Liver (tissue), 9 donors: ENCODE results near the gene AHDC1. TPM values are rescaled to one million over a fixed set of nuclear protein-coding genes. Genes with fewer than 3 reads are reported as not detected.

Source experiments
- DNase-seq: peaks from one replicate; pipeline ENCODE4 v3.0.0-alpha.2; 2017; ENCODE audit warnings: low spot score
- H3K27ac ChIP-seq, 2 donors: one replicate each; pipeline ENCODE4 v1.7.0; 2013; ENCODE audit warnings: inconsistent platforms in 2 of 2, low read length in 2 of 2, control low read depth in 1 of 2, low read depth in 1 of 2, mild to moderate bottlenecking in 1 of 2
- H3K27me3 ChIP-seq, 4 donors: one replicate each; pipeline versions ENCODE4 v1.6.1 to v1.7.0; 2013; ENCODE audit warnings: low read length in 3 of 4, inconsistent platforms in 1 of 4, mild to moderate bottlenecking in 1 of 4, moderate library complexity in 1 of 4; ENCODE audit not compliant: control insufficient read depth in 4 of 4, insufficient read depth in 4 of 4
- H3K36me3 ChIP-seq, 4 donors: one replicate each; pipeline versions ENCODE4 v1.6.1 to v1.7.0; 2013; ENCODE audit warnings: low read length in 3 of 4, mild to moderate bottlenecking in 3 of 4, low read depth in 1 of 4, moderate library complexity in 1 of 4; ENCODE audit not compliant: control insufficient read depth in 4 of 4, insufficient read depth in 3 of 4
- H3K4me1 ChIP-seq, 4 donors: one replicate each; pipeline versions ENCODE4 v1.6.1 to v1.7.0; 2013; ENCODE audit warnings: low read length in 3 of 4, mild to moderate bottlenecking in 3 of 4, moderate library complexity in 1 of 4; ENCODE audit not compliant: control insufficient read depth in 4 of 4, insufficient read depth in 4 of 4
- H3K4me3 ChIP-seq, 3 donors: one replicate each; pipeline versions ENCODE4 v1.6.1 to v1.7.0; 2013; ENCODE audit warnings: low read length in 3 of 3, control low read depth in 1 of 3, low read depth in 1 of 3, mild to moderate bottlenecking in 1 of 3
- H3K9ac ChIP-seq, 2 donors: one replicate each; pipeline ENCODE4 v1.7.0; 2013; ENCODE audit warnings: low read length in 2 of 2, mild to moderate bottlenecking in 2 of 2, moderate library complexity in 2 of 2, control low read depth in 1 of 2, low read depth in 1 of 2
- H3K9me3 ChIP-seq, 4 donors: one replicate each; pipeline versions ENCODE4 v1.6.1 to v1.7.0; 2013; ENCODE audit warnings: low read length in 3 of 4; ENCODE audit not compliant: control insufficient read depth in 4 of 4
- EGR1 ChIP-seq, 2 donors: IDR thresholded peaks; 2 replicates each; pipeline ENCODE4 v1.6.1; 2016 to 2018; ENCODE audit warnings: antibody characterized with exemption in 2 of 2, low read depth in 2 of 2
- FOXA1 ChIP-seq: IDR thresholded peaks from 2 replicates; pipeline ENCODE4 v1.6.1; 2016; ENCODE audit warnings: antibody characterized with exemption
- FOXA2 ChIP-seq: IDR thresholded peaks from 2 replicates; pipeline ENCODE4 v1.6.1; 2016; ENCODE audit warnings: antibody characterized with exemption
- GABPA ChIP-seq, 2 donors: IDR thresholded peaks in 1 of 2; conservative IDR thresholded peaks in 1 of 2; 2 replicates each; pipeline ENCODE4 v1.6.1; 2016; ENCODE audit warnings: antibody characterized with exemption in 2 of 2, mild to moderate bottlenecking in 1 of 2, moderate library complexity in 1 of 2
- HNF4A ChIP-seq, 2 donors: conservative IDR thresholded peaks; 2 replicates each; pipeline ENCODE4 v1.6.1; 2016; ENCODE audit warnings: antibody characterized with exemption in 2 of 2, mild to moderate bottlenecking in 2 of 2
- JUND ChIP-seq, 2 donors: IDR thresholded peaks; 2 replicates each; pipeline ENCODE4 v1.6.1; 2016; ENCODE audit warnings: antibody characterized with exemption in 2 of 2
- NR2F2 ChIP-seq: IDR thresholded peaks from 2 replicates; pipeline ENCODE4 v1.6.1; 2016; ENCODE audit warnings: antibody characterized with exemption
- RAD21 ChIP-seq, 2 donors: IDR thresholded peaks; 2 replicates each; pipeline ENCODE4 v1.6.1; 2016; ENCODE audit warnings: antibody characterized with exemption in 2 of 2, mild to moderate bottlenecking in 2 of 2
- RXRA ChIP-seq, 2 donors: IDR thresholded peaks; 2 replicates each; pipeline ENCODE4 v1.6.1; 2017 to 2018; ENCODE audit warnings: antibody characterized with exemption in 2 of 2, mild to moderate bottlenecking in 1 of 2
- SP1 ChIP-seq: IDR thresholded peaks from 2 replicates; pipeline ENCODE4 v1.6.1; 2018; ENCODE audit warnings: antibody characterized with exemption, mild to moderate bottlenecking
- TAF1 ChIP-seq: conservative IDR thresholded peaks from 2 replicates; pipeline ENCODE4 v1.6.1; 2016; ENCODE audit warnings: antibody characterized with exemption, mild to moderate bottlenecking
- YY1 ChIP-seq: IDR thresholded peaks from 2 replicates; pipeline ENCODE4 v1.6.1; 2016; ENCODE audit warnings: antibody characterized with exemption, mild to moderate bottlenecking
- WGBS: extraction: QIAGEN DNeasy Blood & Tissue Kit; methylation state at CpG from one replicate; pipeline ENCODE4 v1.1.7; 2013; 5-methylcytosine and 5-hydroxymethylcytosine counted together
- polyA plus RNA-seq, 2 donors: library from polyadenylated mRNA; stranded (reverse) in 1 of 2; unstranded in 1 of 2; fragments of 200-250 nt in 1 of 2; fragments of >200 nt in 1 of 2; fragmentation: Nextera tagmentation in 1 of 2; extraction: Ambion mirVana in 1 of 2; gene quantifications; one replicate each; pipeline versions ENCODE4 v1.2.1 to v1.2.3, GENCODE V29; 2013 to 2015
- total RNA-seq, 2 donors: library from RNA; depleted of rRNA; stranded (reverse); fragments of >200 nt; gene quantifications; one replicate each; pipeline ENCODE4 v1.2.3, GENCODE V29; 2014
- TF ChIP-seq, protein P1 (sequence below): IDR thresholded peaks from 2 replicates; pipeline ENCODE4 v1.6.1; 2016; ENCODE audit warnings: antibody characterized with exemption
- TF ChIP-seq, protein P2 (sequence below): IDR thresholded peaks from 2 replicates; pipeline ENCODE4 v1.6.1; 2016; ENCODE audit warnings: antibody characterized with exemption, mild to moderate bottlenecking
- TF ChIP-seq, protein P3 (sequence below): IDR thresholded peaks from 2 replicates; pipeline ENCODE4 v1.6.1; 2016; ENCODE audit warnings: antibody characterized with exemption
- TF ChIP-seq, protein P4 (sequence below): IDR thresholded peaks from 2 replicates; pipeline ENCODE4 v1.6.1; 2016; ENCODE audit warnings: antibody characterized with exemption
- donor health status: healthy.
- donor health status: healthy.
- donor health status: healthy.
- donor health status: healthy.
- donor health status: healthy.

The AHDC1 gene
- total and polyA plus RNA-seq, 4 donors, result 2.4 to 6.5 (median 5.5) TPM

DNA sequence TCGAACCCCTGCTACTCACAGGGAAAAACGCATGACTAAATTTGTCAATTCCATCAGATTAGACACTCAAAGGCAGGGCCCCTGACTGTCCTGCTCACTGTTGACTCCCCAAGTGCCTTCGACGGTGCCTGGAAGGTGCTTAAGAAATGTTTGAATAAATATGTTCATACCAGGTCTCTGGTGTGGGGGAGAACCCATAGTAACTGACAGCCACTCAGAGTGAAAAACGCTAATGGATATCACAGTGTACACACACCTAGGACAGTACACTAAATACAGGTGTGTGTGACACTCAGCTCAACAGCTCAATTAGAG, 74.3 kb downstream of the AHDC1 start:
- TF ChIP-seq NR2F2 (no peak), YY1 (no peak), RAD21 (IDR thresholded peaks at IDR 0.05) (no peak), FOXA2 (no peak), RXRA (IDR thresholded peaks at IDR 0.05) (no peak), JUND (IDR thresholded peaks at IDR 0.05) (no peak), TAF1 (no peak), FOXA1 (no peak), GABPA (IDR thresholded peaks at IDR 0.05 in 1 of 2, conservative IDR thresholded peaks at IDR 0.05 in 1 of 2) (no peak), SP1 (no peak)
- TF ChIP-seq, protein P1, sequence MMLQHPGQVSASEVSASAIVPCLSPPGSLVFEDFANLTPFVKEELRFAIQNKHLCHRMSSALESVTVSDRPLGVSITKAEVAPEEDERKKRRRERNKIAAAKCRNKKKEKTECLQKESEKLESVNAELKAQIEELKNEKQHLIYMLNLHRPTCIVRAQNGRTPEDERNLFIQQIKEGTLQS, result no peak
- TF ChIP-seq, protein P2, sequence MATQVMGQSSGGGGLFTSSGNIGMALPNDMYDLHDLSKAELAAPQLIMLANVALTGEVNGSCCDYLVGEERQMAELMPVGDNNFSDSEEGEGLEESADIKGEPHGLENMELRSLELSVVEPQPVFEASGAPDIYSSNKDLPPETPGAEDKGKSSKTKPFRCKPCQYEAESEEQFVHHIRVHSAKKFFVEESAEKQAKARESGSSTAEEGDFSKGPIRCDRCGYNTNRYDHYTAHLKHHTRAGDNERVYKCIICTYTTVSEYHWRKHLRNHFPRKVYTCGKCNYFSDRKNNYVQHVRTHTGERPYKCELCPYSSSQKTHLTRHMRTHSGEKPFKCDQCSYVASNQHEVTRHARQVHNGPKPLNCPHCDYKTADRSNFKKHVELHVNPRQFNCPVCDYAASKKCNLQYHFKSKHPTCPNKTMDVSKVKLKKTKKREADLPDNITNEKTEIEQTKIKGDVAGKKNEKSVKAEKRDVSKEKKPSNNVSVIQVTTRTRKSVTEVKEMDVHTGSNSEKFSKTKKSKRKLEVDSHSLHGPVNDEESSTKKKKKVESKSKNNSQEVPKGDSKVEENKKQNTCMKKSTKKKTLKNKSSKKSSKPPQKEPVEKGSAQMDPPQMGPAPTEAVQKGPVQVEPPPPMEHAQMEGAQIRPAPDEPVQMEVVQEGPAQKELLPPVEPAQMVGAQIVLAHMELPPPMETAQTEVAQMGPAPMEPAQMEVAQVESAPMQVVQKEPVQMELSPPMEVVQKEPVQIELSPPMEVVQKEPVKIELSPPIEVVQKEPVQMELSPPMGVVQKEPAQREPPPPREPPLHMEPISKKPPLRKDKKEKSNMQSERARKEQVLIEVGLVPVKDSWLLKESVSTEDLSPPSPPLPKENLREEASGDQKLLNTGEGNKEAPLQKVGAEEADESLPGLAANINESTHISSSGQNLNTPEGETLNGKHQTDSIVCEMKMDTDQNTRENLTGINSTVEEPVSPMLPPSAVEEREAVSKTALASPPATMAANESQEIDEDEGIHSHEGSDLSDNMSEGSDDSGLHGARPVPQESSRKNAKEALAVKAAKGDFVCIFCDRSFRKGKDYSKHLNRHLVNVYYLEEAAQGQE, result no peak
- TF ChIP-seq, protein P3, sequence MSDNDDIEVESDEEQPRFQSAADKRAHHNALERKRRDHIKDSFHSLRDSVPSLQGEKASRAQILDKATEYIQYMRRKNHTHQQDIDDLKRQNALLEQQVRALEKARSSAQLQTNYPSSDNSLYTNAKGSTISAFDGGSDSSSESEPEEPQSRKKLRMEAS, result no peak
- TF ChIP-seq, protein P4, sequence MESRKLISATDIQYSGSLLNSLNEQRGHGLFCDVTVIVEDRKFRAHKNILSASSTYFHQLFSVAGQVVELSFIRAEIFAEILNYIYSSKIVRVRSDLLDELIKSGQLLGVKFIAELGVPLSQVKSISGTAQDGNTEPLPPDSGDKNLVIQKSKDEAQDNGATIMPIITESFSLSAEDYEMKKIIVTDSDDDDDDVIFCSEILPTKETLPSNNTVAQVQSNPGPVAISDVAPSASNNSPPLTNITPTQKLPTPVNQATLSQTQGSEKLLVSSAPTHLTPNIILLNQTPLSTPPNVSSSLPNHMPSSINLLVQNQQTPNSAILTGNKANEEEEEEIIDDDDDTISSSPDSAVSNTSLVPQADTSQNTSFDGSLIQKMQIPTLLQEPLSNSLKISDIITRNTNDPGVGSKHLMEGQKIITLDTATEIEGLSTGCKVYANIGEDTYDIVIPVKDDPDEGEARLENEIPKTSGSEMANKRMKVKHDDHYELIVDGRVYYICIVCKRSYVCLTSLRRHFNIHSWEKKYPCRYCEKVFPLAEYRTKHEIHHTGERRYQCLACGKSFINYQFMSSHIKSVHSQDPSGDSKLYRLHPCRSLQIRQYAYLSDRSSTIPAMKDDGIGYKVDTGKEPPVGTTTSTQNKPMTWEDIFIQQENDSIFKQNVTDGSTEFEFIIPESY, result no peak
- Histone ChIP-seq H3K4me1 (peaks cover 6 to 23% (median 8%) of the 10 kb centered on the region in 4 donors), H3K27ac (no peak overlapping the region), H3K9ac (no peak overlapping the region), H3K9me3 (no peaks in the 10 kb centered on the region), H3K27me3 (no peaks in the 10 kb centered on the region), H3K4me3 (no peak overlapping the region), H3K36me3 (peaks cover 0 to 4% (median 2%) of the 10 kb centered on the region in 4 donors)
- WGBS, result 75% methylated on average over 5 of the region's 5 CpGs
- DNase-seq, result no peak

DNA sequence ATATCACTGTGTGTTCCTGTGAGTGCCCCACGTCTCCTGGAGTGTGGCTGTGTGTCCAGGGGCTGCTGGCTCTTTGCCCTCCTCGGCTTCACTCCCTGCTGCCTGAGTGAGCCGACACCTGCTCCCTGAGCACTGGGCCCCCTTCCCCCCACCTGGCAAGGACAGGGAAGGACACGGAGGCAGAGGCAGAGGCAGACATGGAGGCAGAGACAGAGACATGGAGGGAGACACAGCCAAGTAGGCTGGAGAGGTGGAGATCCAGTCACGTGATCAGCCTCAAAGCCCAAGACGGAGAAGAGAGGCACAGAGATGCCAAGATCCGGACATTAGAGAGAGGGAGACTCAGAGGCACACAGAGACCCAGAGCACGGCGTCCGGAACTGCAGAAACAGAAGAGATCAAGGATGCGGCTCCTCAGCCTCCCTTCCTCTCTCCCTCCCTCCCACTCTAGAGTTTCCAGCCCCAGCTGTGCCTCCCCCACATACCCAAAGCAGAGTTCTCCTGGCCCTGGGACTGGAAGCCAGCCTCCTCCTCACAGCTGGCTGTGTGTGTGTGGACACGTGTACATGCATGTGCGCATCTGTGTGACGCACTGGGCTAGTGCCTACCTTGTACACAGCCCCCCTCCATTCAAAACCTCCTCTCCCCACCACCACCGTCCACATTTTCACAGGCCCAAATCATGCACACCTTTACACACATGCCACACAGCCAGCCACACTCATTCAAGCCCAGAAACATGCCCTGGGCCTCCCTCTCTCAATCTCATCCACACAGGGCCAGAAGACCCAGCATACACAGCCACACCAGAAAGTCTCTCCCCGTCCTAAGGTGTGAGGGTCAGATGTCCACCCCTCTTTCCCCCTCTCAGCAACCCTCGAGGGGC, 74.9 kb downstream of the AHDC1 start:
- 43% methylated on average over 17 of the region's 17 CpGs for WGBS
- Histone ChIP-seq H3K9me3 (no peaks in the 10 kb centered on the region), H3K4me1 (peaks cover 6 to 23% (median 8%) of the 10 kb centered on the region in 4 donors), H3K27me3 (no peaks in the 10 kb centered on the region), H3K9ac (no peak overlapping the region), H3K27ac (peak overlapping the region in 1 of 2 donors; percentile 46), H3K4me3 (no peak overlapping the region), H3K36me3 (peaks cover 0 to 4% (median 1%) of the 10 kb centered on the region in 4 donors)
- DNase-seq, result no peak
- no peak for TF ChIP-seq JUND (IDR thresholded peaks at IDR 0.05)
- no peak for TF ChIP-seq EGR1 (IDR thresholded peaks at IDR 0.05; ENCODE audit: low read depth in 2 of 2)
- no peak for TF ChIP-seq HNF4A (conservative IDR thresholded peaks at IDR 0.05)
- no peak for TF ChIP-seq SP1
- no peak for TF ChIP-seq RXRA (IDR thresholded peaks at IDR 0.05)
- no peak for TF ChIP-seq GABPA (IDR thresholded peaks at IDR 0.05 in 1 of 2, conservative IDR thresholded peaks at IDR 0.05 in 1 of 2)
- TF ChIP-seq FOXA2, result no peak
